ENCODE measurements around the gene CPT2.

Gene CPT2

GRCh38 chr1:53244141-53244540, 47.5 kb downstream of the CPT2 start:
- peaks cover 2% of the 10 kb centered on the region for H3F3A ChIP-seq (ENCODE audit: insufficient read depth, low read length)
- TF ChIP-seq EZH2phosphoT487 (IDR thresholded peaks at IDR 0.05; ENCODE audit: low read length), result no peak
- TF ChIP-seq EZH2 (optimal IDR thresholded peaks at IDR 0.05; ENCODE audit: low read depth, low read length), result no peak
- TF ChIP-seq CTCF (IDR thresholded peaks at IDR 0.05; ENCODE audit: low read length), result no peak
- H3K9me2 ChIP-seq (replicated peaks; ENCODE audit: insufficient read depth, low read length), result no peaks in the 10 kb centered on the region
- H3K9ac ChIP-seq (ENCODE audit: low read length), result no peak overlapping the region
- no peaks in the 10 kb centered on the region for H3K27me3 ChIP-seq (replicated peaks; ENCODE audit: insufficient read depth, low read length)
- DNase-seq, result no peak
- H3K27ac ChIP-seq (ENCODE audit: low read length), result no peak overlapping the region
- peaks cover 12% of the 10 kb centered on the region; the same call in 1 of the 2 replicates for H3K36me3 ChIP-seq (replicated peaks; ENCODE audit: insufficient read depth, low read length)
- no peak overlapping the region for H3K4me2 ChIP-seq (ENCODE audit: low read depth, low read length)
- no peak overlapping the region for H3K4me3 ChIP-seq (ENCODE audit: low read length)
- H3K4me1 ChIP-seq (ENCODE audit: low read length), result peaks cover 6% of the 10 kb centered on the region
- H3K79me2 ChIP-seq (ENCODE audit: low read length), result no peaks in the 10 kb centered on the region
- H4K20me1 ChIP-seq (ENCODE audit: insufficient read depth, low read length), result no peaks in the 10 kb centered on the region
- H2AFZ ChIP-seq (ENCODE audit: low read length), result no peak overlapping the region
- no peaks in the 10 kb centered on the region for H3K9me3 ChIP-seq (replicated peaks; ENCODE audit: insufficient read depth, low read length)

- Histone ChIP-seq H3K36me3 (replicated peaks; ENCODE audit: insufficient read depth, low read length) (peaks cover 12% of the 10 kb centered on the region; the same call in 1 of the 2 replicates), H3K4me2 (ENCODE audit: low read depth, low read length) (no peak overlapping the region), H3K4me3 (ENCODE audit: low read length) (no peak overlapping the region), H2AFZ (ENCODE audit: low read length) (no peak overlapping the region), H3K9me2 (replicated peaks; ENCODE audit: insufficient read depth, low read length) (no peaks in the 10 kb centered on the region), H3K9ac (ENCODE audit: low read length) (no peak overlapping the region), H3K9me3 (replicated peaks; ENCODE audit: insufficient read depth, low read length) (no peaks in the 10 kb centered on the region), H3F3A (ENCODE audit: insufficient read depth, low read length) (no peaks in the 10 kb centered on the region), H4K20me1 (ENCODE audit: insufficient read depth, low read length) (no peaks in the 10 kb centered on the region), H3K27ac (ENCODE audit: low read length) (no peak overlapping the region), H3K27me3 (replicated peaks; ENCODE audit: insufficient read depth, low read length) (no peaks in the 10 kb centered on the region), H3K79me2 (ENCODE audit: low read length) (no peaks in the 10 kb centered on the region), H3K4me1 (ENCODE audit: low read length) (peaks cover 6% of the 10 kb centered on the region)
- TF ChIP-seq EZH2phosphoT487 (IDR thresholded peaks at IDR 0.05; ENCODE audit: low read length) (no peak), EZH2 (optimal IDR thresholded peaks at IDR 0.05; ENCODE audit: low read depth, low read length) (no peak), CTCF (IDR thresholded peaks at IDR 0.05; ENCODE audit: low read length) (no peak)
- no peak for DNase-seq
Measured at GRCh38 chr1:53246261-53247134, 49.9 kb downstream of the CPT2 start.

GRCh38 chr1:53249706-53250105, 53.1 kb downstream of the CPT2 start:
- no peak overlapping the region for H3K4me3 ChIP-seq (ENCODE audit: low read length)
- peaks cover 6% of the 10 kb centered on the region for H3K4me1 ChIP-seq (ENCODE audit: low read length)
- H3K9me3 ChIP-seq (replicated peaks; ENCODE audit: insufficient read depth, low read length), result no peaks in the 10 kb centered on the region
- no peak overlapping the region for H3K4me2 ChIP-seq (ENCODE audit: low read depth, low read length)
- no peak for TF ChIP-seq EZH2phosphoT487 (IDR thresholded peaks at IDR 0.05; ENCODE audit: low read length)
- no peak for TF ChIP-seq CTCF (IDR thresholded peaks at IDR 0.05; ENCODE audit: low read length)
- no peak for TF ChIP-seq EZH2 (optimal IDR thresholded peaks at IDR 0.05; ENCODE audit: low read depth, low read length)
- no peaks in the 10 kb centered on the region for H4K20me1 ChIP-seq (ENCODE audit: insufficient read depth, low read length)
- no peak overlapping the region for H3K9ac ChIP-seq (ENCODE audit: low read length)
- H3K79me2 ChIP-seq (ENCODE audit: low read length), result no peaks in the 10 kb centered on the region
- DNase-seq, result no peak
- no peaks in the 10 kb centered on the region for H3K27me3 ChIP-seq (replicated peaks; ENCODE audit: insufficient read depth, low read length)
- no peaks in the 10 kb centered on the region for H3F3A ChIP-seq (ENCODE audit: insufficient read depth, low read length)
- H3K36me3 ChIP-seq (replicated peaks; ENCODE audit: insufficient read depth, low read length), result peaks cover 16% of the 10 kb centered on the region; the same call in 1 of the 2 replicates
- no peak overlapping the region for H3K27ac ChIP-seq (ENCODE audit: low read length)
- H2AFZ ChIP-seq (ENCODE audit: low read length), result no peak overlapping the region
- no peaks in the 10 kb centered on the region for H3K9me2 ChIP-seq (replicated peaks; ENCODE audit: insufficient read depth, low read length)

All from MM.1S (cell line).